ENCODE results near the gene TSPAN9.

TSPAN9 gene

GRCh38 chr12:3295646-3296408 lies 218.6 kb downstream of the TSPAN9 start:
- DNase-seq (ENCODE audit: low read depth, low spot score) = no peak

GRCh38 chr12:3296409-3296701 lies 219.2 kb downstream of the TSPAN9 start:
- no peak for DNase-seq (ENCODE audit: low read depth, low spot score)

GRCh38 chr12:3298603-3299002 lies 221.4 kb downstream of the TSPAN9 start:
- no peak for DNase-seq (ENCODE audit: low read depth, low spot score)

- DNase-seq (ENCODE audit: low read depth, low spot score) = peak; percentile 45
Observed at GRCh38 chr12:3299929-3300832, 223.0 kb downstream of the TSPAN9 start.

- no peak for DNase-seq (ENCODE audit: low read depth, low spot score)
Observed at GRCh38 chr12:3300833-3301401, 223.7 kb downstream of the TSPAN9 start.

GRCh38 chr12:3302401-3303041 lies 225.3 kb downstream of the TSPAN9 start:
- no peak for DNase-seq (ENCODE audit: low read depth, low spot score)

GRCh38 chr12:3303410-3304136 lies 226.4 kb downstream of the TSPAN9 start:
- no peak for DNase-seq (ENCODE audit: low read depth, low spot score)

DNA sequence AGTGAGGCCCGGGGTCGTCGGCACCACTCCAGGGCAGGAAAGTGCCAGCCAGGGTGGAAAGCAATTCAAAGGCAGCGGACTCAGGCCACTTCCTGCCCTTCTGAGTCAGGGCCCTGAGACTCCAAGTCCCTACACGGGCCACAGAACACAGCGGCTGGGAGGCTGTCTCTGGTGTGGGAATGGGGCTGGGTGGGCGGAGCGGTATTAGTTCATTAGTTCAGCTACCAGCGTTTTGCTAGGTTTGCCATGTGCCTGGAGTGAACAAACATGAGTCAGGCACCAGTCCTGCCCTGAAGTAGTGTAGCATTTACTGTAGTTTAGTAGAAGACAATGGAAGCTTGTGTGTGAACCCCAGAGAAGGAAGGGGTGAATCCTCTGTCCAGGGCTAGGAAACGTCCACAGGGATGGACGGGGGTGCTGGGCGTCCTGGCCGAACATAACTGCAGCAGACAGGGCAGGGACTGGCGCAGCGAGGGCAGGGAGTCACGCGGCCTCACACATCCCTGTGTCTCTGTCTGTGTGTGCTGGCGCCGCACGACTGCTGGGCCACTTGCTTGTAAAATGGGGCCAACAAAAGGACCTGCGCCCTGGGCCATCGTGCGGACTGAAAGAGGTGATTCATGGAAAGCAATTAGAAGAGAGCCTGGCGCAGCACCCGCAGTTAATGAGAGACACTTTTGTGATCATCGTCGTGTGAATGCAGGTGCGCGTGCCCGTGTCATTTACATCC lies 227.4 kb downstream of the TSPAN9 start:
- DNase-seq (ENCODE audit: low read depth, low spot score) = no peak

DNA sequence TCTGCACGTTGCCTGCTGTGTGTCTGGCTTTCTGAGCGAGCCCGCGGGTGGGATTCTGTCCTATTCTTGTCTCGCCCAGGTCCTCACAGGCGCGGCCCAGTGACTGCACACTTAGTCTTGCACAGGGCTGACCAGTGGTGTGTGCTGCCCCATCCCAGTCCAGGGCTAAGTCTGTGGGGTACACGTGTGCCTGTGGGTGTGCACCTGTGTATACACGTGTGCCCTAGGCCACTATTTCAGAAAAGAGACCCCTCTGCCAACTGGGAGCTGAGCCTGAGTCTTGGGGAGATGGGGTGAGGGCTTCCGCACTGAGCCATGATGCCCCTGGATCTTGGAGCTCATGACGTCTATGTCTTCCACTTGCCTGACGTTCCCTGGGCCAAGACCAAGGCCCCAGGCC lies 228.3 kb downstream of the TSPAN9 start:
- no peak for DNase-seq (ENCODE audit: low read depth, low spot score)

DNA sequence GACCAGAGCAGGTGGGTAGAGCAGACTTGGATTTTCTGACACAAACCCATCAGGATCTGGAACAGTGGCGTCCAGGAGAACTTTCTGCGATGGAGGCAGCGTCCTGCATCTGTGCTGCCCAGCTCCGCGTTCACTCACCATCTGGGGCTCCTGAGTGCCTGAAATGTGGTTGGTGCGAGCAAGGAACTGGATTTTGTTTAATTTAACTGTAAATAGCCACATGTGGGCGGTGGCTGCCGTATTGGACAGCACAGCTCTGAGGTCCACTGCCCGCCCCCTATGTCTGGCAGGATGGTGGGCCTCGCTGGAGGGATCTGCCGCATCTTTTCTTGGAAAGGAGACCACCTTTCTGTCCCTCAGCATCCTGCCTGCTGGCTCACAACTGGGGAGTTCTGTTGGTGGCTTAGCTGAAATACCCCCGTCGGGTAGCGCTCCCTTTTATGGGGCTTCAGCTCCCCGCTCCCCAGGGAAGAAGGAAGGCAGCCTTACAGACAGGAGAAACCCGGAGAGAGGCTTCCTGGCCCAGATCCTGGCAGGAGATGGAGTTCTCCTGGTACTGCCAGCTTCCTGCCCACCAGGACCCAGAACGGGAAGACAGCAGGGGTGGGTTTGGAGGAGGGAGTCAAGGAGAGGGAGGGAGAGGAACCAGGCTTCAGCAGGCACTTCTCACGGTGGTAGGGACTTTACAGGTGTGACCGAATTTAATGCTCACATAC lies 228.9 kb downstream of the TSPAN9 start:
- DNase-seq (ENCODE audit: low read depth, low spot score) = no peak

DNA sequence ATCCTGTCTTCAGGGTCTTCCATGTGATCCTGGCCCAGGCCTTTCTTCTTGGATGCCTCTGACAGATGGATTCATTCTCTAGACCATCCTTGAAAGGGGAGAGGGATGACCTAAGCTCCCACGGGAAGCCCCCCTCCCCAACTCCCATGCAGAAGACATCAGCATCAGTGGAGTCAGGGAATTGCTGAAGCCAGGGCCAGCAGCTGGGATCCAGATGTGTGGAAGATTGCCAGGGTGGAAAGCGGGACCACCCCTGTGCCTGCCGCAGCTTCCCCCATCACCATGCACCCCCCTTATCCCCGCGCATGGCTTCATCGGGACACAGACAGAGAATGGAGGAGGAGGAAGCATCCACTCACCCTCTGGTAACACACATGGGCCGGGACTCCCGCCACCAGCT lies 230.2 kb downstream of the TSPAN9 start:
- no peak for DNase-seq (ENCODE audit: low read depth, low spot score)

DNA sequence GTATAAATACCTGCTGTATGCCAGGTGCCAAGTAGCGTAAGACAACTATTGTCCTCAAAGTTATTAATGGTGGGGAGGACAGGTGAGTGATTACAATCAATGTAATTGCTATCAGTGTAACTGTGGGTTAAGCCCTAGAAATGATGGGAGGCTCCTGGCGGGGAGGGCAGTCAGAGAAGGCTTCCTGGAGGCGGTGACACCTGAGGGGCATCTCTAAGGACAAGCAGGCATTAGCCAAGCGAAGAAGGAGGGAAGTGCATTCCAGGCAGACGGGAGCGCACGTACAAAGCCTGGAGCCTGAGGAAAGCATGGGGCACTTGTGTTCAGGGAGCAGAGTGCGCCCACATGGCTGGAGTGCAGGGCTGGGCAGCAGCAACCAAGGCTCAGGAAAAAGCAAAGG lies 230.9 kb downstream of the TSPAN9 start:
- DNase-seq (ENCODE audit: low read depth, low spot score) = no peak

DNA sequence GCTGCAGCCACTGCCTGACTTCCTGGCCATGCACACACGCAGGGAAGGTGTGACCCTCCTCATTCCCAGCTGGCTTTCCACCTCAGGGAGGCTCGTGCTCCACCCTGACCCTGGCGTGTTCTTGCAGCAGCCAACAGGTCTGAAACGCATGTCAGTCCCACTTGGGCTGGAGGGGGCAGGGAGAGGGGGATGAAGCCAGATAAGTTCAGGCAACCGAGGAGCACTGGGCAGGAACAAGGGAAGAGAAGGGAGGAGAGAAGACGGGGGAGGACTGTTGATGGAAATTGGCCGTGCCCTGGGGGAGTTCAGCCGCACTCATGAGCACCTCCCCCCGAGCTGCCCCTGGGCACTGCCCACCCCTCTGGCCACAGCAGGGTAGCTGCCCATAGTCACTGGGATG lies 231.4 kb downstream of the TSPAN9 start:
- no peak for DNase-seq (ENCODE audit: low read depth, low spot score)

GRCh38 chr12:3309805-3310204 lies 232.6 kb downstream of the TSPAN9 start:
- DNase-seq (ENCODE audit: low read depth, low spot score) = no peak

GRCh38 chr12:3310271-3311026 lies 233.3 kb downstream of the TSPAN9 start:
- DNase-seq (ENCODE audit: low read depth, low spot score) = no peak

DNA sequence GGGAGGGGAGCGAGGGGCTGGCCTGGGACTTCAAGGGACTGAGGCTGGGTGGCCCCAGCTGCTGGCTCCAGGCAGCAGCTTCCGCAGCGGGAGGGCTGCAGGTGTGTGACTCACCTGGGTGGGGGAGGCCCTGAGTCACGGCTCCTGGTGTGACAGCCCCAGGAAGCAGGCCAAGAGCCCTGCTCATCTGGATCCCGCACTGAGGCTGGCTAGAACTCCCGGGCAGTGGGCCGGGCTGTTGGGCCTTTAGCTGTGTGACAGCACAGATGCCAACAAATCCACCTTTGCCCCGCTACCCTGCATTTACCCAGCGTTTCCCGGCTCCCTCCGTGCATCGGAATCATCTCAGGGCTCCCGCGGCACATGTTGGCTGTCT lies 233.8 kb downstream of the TSPAN9 start:
- DNase-seq (ENCODE audit: low read depth, low spot score) = no peak

GRCh38 chr12:3311491-3312103 lies 234.4 kb downstream of the TSPAN9 start:
- no peak for DNase-seq (ENCODE audit: low read depth, low spot score)

DNA sequence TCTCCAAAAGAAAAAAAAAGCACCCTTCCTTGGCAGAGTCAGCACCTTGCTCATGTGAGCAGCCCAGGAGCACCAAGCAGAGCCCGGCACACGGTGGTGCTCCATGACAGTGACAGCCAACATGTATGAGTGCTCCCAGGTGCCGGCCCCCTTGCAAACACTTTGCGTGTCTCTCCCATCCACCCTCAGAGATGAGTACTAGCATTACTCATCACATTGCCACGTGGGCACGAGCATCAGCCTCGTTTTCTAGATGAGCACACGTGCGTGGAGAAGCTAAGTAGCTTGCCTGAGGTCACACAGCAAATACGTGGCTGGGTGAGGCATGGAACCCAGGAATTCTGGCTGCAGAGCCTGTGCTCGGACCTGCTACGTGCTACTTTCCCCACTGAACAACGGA lies 235.9 kb downstream of the TSPAN9 start:
- no peak for DNase-seq (ENCODE audit: low read depth, low spot score)

Data from activated CD4-positive, CD25-positive, alpha-beta regulatory T cell treated with anti-CD3 and anti-CD28 coated beads, Interleukin-2, amount 50 U/mL, for 16 hours (primary cell).